ENCODE results near the gene ATP7B. TPM values are rescaled to one million over a fixed set of nuclear protein-coding genes. Genes with fewer than 3 reads are reported as not detected.

The ATP7B gene
- polyA plus RNA-seq, 3 donors: 0.39 to 0.44 TPM; not detected in 1

DNA sequence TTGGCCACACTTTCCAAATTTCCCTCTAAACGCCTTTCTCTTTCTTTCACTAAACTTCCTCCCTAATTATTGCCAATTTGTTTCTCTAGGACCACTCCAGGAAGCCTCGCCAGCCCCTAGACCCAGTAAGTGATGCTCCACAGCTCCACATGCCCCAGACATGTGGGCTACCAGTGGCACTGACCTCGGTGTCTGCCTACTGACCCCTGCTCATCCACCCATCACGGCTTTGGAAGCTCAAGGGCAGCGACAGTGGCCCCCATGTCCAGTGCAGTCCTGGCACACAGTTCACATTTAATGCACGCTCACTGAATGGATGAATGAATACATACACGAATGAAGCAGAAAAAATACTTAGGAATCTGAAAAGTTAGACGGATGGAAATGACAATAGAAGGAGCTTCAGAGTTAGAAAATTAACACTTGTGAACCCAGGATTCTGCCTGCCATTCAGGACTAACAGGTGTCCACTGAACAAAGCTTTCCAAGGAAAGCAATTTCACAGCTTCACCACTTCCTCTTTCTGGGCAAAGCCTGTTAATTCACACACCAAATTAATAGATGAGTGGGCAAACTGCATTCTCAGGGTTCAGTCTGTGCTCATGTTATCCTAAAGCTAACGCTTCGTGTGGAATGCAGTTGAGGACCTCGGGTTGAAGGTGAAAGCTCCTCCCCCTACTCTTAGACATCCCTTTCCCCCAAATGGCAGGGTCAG lies 98.6 kb downstream of the ATP7B start:
- Mint-ChIP-seq H3K9me3 (peaks cover 0 to 3% (median 0%) of the 10 kb centered on the region in 7 donors), H3K4me3 (no peak overlapping the region), H3K27me3 (ENCODE audit: low read depth in 3 of 3) (peaks cover 0 to 3% (median 1%) of the 10 kb centered on the region in 3 donors), H3K27ac (peak overlapping the region in 1 of 7 donors; percentile 39), H3K36me3 (no peaks in the 10 kb centered on the region), H3K4me1 (peaks cover 3% of the 10 kb centered on the region)
- H3K36me3 ChIP-seq (replicated peaks in 1 of 2; ENCODE audit: control insufficient read depth in 1 of 2, insufficient read depth in 2 of 2, low read length in 2 of 2): no peaks in the 10 kb centered on the region
- DNase-seq: peak in 1 of 3 donors; percentile 14
- no peaks in the 10 kb centered on the region for H4K20me1 ChIP-seq (ENCODE audit: insufficient read depth, low read length)
- no peak overlapping the region for H3K9ac ChIP-seq (ENCODE audit: insufficient read depth, low read length, poor library complexity, severe bottlenecking)
- no peak overlapping the region for H2AFZ ChIP-seq (ENCODE audit: insufficient read depth, low read depth, low read length, poor library complexity, severe bottlenecking)
- no peaks in the 10 kb centered on the region for H3K27me3 ChIP-seq (ENCODE audit: control insufficient read depth in 2 of 2, insufficient read depth in 2 of 2, low read length in 2 of 2)
- TF ChIP-seq, protein P1, sequence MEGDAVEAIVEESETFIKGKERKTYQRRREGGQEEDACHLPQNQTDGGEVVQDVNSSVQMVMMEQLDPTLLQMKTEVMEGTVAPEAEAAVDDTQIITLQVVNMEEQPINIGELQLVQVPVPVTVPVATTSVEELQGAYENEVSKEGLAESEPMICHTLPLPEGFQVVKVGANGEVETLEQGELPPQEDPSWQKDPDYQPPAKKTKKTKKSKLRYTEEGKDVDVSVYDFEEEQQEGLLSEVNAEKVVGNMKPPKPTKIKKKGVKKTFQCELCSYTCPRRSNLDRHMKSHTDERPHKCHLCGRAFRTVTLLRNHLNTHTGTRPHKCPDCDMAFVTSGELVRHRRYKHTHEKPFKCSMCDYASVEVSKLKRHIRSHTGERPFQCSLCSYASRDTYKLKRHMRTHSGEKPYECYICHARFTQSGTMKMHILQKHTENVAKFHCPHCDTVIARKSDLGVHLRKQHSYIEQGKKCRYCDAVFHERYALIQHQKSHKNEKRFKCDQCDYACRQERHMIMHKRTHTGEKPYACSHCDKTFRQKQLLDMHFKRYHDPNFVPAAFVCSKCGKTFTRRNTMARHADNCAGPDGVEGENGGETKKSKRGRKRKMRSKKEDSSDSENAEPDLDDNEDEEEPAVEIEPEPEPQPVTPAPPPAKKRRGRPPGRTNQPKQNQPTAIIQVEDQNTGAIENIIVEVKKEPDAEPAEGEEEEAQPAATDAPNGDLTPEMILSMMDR (IDR thresholded peaks at IDR 0.05): no peak
- H3K4me1 ChIP-seq (ENCODE audit: control insufficient read depth in 1 of 2, insufficient read depth in 2 of 2, low read length in 2 of 2): no peaks in the 10 kb centered on the region
- H3K9me3 ChIP-seq (replicated peaks in 1 of 2; ENCODE audit: control insufficient read depth in 1 of 2, insufficient read depth in 1 of 2, low read length in 2 of 2): no peaks in the 10 kb centered on the region
- intact Hi-C loops (cut with micrococcal nuclease): no loop called here
- no peak overlapping the region for H3K4me2 ChIP-seq (replicated peaks; ENCODE audit: extremely low read depth, low read length, poor library complexity, severe bottlenecking)
- H3K4me3 ChIP-seq (replicated peaks in 1 of 3; ENCODE audit: low read depth in 2 of 3, low read length in 3 of 3): no peak overlapping the region
- 89% methylated on average over 3 of the region's 11 CpGs for WGBS (ENCODE audit: insufficient coverage)
- H3K79me2 ChIP-seq (ENCODE audit: insufficient read depth, low read length): no peaks in the 10 kb centered on the region
- H3K27ac ChIP-seq (ENCODE audit: low read depth in 1 of 2, low read length in 2 of 2): no peak overlapping the region

GRCh38 chr13:51912091-51912490 lies 99.2 kb downstream of the ATP7B start:
- H3K36me3 Mint-ChIP-seq: no peaks in the 10 kb centered on the region
- WGBS (ENCODE audit: insufficient coverage): 73% methylated on average over 3 of the region's 10 CpGs
- TF ChIP-seq, protein P1 (IDR thresholded peaks at IDR 0.05): no peak
- Histone ChIP-seq H3K79me2 (ENCODE audit: insufficient read depth, low read length) (no peaks in the 10 kb centered on the region), H3K9me3 (replicated peaks in 1 of 2; ENCODE audit: control insufficient read depth in 1 of 2, insufficient read depth in 1 of 2, low read length in 2 of 2) (no peaks in the 10 kb centered on the region), H3K4me3 (replicated peaks in 1 of 3; ENCODE audit: low read depth in 2 of 3, low read length in 3 of 3) (no peak overlapping the region), H2AFZ (ENCODE audit: insufficient read depth, low read depth, low read length, poor library complexity, severe bottlenecking) (peak overlapping the region; percentile 19), H3K36me3 (replicated peaks in 1 of 2; ENCODE audit: control insufficient read depth in 1 of 2, insufficient read depth in 2 of 2, low read length in 2 of 2) (no peaks in the 10 kb centered on the region), H3K4me2 (replicated peaks; ENCODE audit: extremely low read depth, low read length, poor library complexity, severe bottlenecking) (no peak overlapping the region), H3K9ac (ENCODE audit: insufficient read depth, low read length, poor library complexity, severe bottlenecking) (no peak overlapping the region), H4K20me1 (ENCODE audit: insufficient read depth, low read length) (no peaks in the 10 kb centered on the region), H3K27ac (ENCODE audit: low read depth in 1 of 2, low read length in 2 of 2) (no peak overlapping the region), H3K27me3 (ENCODE audit: control insufficient read depth in 2 of 2, insufficient read depth in 2 of 2, low read length in 2 of 2) (no peaks in the 10 kb centered on the region), H3K4me1 (ENCODE audit: control insufficient read depth in 1 of 2, insufficient read depth in 2 of 2, low read length in 2 of 2) (no peaks in the 10 kb centered on the region)
- H3K27ac Mint-ChIP-seq: no peak overlapping the region
- H3K4me3 Mint-ChIP-seq: no peak overlapping the region
- intact Hi-C loops (cut with micrococcal nuclease): no loop called here
- DNase-seq: no peak
- peaks cover 4% of the 10 kb centered on the region for H3K4me1 Mint-ChIP-seq
- peaks cover 0 to 3% (median 1%) of the 10 kb centered on the region in 3 donors for H3K27me3 Mint-ChIP-seq (ENCODE audit: low read depth in 3 of 3)
- peaks cover 0 to 3% (median 0%) of the 10 kb centered on the region in 7 donors for H3K9me3 Mint-ChIP-seq
